Erythroblast (primary cell): Measurements from ENCODE around the gene ZNF682.
"Not testable (repeated sequence)": the region's sequence is repeated elsewhere in the genome, so short reads cannot be mapped to it uniquely, and the experiment has no call there.

ENCODE experiments used
- DNase-seq, 2 experiments: peaks; one replicate each; lab custom pipeline; 2025; lab: John Stamatoyannopoulos, UW
- GATA1 ChIP-seq: IDR thresholded peaks from 2 replicates; pipeline ENCODE4 v1.6.1; 2011; ENCODE audit warnings: low read depth, mild to moderate bottlenecking, control low read depth, low read length, moderate library complexity
- POLR2A ChIP-seq: IDR thresholded peaks from 2 replicates; pipeline ENCODE4 v1.6.1; 2011; ENCODE audit warnings: mild to moderate bottlenecking, low read length

The ZNF682 gene

DNA sequence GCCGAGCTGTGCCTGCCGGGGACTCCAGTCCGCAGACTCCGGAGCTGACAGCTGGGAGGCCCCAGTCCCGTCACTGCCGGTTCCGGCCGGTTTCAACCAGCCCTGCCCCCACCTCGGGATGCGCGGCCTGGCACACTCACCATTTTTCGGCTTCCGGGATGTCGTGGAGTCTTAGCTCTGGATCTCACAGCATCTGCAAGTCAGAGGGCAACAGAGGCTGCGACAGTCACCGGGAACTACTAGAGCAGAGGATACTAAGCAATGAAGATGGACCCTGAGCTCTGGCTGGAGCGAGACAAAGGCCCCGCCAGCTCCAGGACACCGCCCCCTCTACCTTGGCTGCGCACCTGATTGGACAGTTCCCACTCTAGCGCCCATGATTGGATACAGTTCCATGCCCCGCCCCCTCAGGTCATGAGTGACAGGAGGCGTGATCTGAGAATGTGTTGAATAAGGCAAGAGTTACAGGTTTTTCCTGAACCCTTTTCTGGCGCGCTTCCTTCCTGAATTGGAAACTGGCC lies at the start of gene ZNF682:
TSS of gene ZNF682 (minus strand) at position 303 of the 521 bp plus-strand sequence. CDS start at position 143, 160 bp downstream.
- DNase-seq, result peak; percentile 79 to 88
- no peak for TF ChIP-seq GATA1
- no peak for TF ChIP-seq POLR2A

DNA sequence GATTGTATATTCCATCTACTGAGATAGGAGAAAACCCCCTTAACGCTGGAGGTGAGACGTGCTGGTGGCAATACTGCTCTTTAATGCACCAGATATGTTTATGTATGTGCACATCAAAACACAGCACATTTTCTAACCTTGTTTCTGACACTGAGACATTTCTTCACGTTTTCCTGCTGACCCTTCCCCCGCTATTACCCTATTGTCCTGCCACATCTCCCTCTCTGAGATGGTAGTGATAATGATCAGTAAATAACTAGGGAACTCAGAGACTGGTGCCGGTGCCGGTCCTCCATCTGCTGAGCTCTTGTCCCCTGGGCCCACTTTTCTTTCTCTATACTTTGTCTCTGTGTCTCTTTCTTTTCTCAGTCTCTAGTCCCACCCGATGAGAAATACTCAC lies 43.6 kb upstream of the ZNF682 start:
- not testable (repeated sequence) for DNase-seq

DNA sequence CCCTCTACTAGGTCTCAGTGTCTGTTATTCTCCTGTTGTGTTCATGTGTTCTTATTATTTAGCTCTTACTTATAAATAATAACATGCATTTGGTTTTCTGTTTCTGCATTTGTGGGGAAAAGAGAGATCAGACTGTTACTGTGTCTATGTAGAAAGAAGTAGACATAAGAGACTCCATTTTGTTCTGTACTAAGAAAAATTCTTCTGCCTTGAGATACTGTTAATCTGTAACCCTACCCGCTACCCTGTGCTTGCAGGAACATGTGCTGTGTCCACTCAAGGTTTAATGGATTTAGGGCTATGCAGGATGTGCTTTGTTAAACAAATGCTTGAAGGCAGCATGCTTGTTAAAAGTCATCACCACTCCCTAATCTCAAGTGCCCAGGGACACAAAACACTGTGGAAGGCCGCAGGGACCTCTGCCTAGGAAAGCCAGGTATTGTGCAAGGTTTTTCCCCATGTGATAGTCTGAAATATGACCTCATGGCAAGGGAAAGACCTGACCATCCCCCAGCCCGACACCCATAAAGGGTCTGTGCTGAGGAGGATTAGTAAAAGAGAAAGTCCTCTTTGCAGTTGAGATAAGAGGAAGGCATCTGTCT lies 43.0 kb upstream of the ZNF682 start:
- not testable (repeated sequence) for DNase-seq

DNA sequence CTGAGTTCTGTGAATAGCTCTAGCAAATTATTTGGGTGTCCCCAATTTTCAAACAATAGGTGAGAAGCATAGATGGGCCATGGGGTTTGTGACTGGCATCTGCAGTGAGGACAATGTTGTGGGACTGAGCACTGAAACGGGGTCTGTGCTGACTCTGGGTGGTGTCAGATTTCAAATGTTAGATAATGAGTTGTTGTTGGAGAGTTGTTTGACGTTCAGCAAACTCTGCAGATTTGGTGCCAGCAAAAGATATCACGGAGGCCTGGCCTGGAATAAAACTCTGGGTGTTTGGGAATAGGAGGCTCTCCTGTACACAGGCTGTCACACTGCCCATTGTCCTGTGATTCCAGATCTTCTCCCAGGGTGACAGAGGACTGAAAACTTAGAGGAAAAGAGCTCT lies 41.4 kb upstream of the ZNF682 start:
- DNase-seq, result no peak
- TF ChIP-seq GATA1, result no peak
- no peak for TF ChIP-seq POLR2A

DNA sequence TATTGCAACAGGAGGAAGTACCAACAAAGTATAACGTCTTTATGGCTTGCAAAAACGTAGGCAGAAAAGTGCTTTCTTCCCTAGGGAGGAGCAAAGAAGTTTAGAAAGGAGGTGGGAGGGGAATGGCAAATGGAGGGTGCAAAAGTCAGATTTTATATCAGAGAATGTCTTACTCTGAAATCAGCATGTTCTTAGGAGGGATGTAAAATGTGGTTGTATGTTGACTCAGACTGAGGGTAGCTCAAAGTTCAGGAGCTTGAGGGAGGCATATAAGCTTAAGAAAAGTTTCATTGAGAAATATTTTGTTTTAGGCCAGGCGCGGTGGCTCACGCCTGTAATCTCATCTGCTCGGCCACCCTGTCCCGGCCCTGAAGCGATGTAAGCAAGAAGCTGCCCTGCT lies 40.2 kb upstream of the ZNF682 start:
- no peak for DNase-seq
- TF ChIP-seq POLR2A, result no peak
- TF ChIP-seq GATA1, result no peak

DNA sequence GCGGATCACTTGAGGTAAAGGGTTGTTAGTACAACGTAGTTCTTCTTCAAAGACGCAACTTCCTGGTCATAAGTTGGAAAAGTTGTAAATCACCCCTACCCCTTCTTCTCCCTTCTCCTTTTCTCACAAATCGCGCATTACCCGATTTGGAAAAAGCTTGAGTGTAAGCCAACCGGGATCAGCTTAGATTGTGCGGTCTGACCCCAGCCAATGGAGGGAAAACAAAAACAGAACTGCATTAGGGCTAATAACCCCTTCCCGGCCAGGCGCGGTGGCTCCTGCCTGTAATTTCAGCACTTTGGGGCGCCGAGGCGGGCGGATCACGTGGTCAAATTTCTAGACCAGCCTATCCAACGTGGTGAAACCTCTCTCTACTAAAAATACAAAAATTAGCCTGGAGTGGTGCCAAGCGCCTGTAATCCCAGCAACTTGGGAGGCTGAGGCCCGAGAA lies 39.3 kb upstream of the ZNF682 start:
- no peak for TF ChIP-seq GATA1
- TF ChIP-seq POLR2A, result no peak
- DNase-seq, result peak; percentile 30 to 35

DNA sequence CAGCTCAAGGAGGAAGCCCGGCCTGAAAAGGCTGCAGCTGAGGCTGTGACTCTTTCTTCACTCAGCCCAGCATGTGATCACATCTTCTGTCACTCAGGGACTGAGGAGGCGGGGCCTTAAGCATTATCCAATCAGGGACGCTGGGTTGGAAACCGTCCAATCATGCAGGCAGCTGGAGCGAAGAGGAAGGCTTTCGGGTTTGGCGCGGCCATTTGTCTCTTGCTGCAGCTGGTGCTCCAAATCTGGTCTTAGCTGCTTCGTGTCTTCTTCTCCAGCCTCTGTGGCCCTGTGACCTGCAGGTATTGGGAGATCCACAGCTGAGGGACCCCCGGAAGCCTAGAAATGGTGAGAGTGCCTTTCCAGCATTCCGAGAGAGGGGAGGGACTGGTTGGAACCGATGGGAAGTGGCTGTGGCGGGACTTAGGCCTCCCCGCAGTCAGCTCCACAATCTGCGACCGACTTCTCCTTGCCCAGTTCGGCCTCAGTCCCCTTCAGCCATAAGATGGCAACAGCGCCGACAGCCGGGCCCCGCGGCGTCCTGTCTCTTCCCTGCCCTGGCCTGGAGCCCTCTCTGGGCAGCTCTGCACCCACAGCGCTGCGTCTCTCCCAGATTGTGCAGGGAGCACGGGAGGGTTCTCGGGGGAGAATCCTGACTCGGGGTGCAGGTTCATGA lies 38.6 kb upstream of the ZNF682 start, which contains the start of gene ZNF90:
TSS of gene ZNF90 (plus strand) at position 210 of the 673 bp plus-strand sequence. CDS start at position 343, 133 bp downstream.
- TF ChIP-seq GATA1, result no peak
- DNase-seq, result peak; percentile 88

DNA sequence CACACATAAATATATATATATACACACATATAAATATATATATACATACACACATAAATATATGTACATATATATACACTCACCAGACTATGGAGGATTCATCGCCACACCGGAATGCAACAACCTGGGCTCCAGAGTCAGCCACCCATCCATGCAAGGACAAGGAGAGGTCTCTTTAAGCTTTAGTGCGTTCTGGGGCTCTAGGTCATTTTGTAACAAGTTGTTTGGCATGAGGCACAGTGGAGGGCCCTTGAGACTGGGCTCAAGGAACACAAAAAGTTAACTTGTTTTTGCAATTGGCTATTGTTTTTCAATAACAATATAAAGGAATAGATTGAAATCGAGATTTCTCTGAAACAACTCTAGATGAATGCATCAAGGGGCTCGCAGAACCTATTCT lies 33.6 kb upstream of the ZNF682 start:
- DNase-seq, result no peak
- TF ChIP-seq POLR2A (no peak), GATA1 (no peak)

DNA sequence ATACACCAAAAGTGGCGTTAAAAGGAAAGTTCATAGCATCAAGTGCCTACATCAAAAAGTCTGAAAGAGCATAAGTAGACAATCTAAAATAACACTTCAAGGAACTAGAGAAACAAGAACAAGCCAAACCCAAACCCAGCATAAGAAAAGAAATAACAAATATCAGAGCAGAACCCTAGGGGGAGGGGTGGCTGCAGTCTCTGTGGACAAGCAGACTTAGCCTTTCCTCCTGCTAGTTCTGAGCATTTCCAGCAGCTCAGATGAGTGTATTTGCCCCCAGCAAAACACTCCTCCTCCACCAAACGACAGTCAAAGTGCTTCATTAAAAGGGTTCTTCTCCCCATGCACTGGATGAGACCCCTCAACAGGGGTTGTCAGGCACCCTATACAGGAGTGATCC lies 31.4 kb upstream of the ZNF682 start:
- TF ChIP-seq POLR2A (no peak), GATA1 (no peak)
- DNase-seq, result no peak

DNA sequence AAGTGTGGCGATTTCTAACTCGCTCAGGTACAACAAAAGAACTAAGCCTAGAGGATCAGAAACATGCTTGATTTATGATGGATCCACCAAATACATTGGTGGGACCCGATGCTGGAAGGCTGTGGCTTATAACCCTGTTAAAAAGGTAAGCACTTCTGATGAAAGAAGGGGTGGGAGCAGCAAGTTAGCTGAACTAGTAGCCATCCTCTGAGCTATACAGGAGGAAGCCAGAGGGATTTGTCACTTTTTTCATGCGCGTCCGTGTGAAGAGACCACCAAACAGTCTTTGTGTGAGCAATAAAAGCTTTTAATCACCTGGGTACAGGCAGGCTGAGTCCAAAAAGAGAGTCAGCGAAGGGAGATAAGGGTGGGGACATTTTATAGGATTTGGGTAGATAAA lies 29.3 kb upstream of the ZNF682 start:
- not testable (repeated sequence) for DNase-seq

DNA sequence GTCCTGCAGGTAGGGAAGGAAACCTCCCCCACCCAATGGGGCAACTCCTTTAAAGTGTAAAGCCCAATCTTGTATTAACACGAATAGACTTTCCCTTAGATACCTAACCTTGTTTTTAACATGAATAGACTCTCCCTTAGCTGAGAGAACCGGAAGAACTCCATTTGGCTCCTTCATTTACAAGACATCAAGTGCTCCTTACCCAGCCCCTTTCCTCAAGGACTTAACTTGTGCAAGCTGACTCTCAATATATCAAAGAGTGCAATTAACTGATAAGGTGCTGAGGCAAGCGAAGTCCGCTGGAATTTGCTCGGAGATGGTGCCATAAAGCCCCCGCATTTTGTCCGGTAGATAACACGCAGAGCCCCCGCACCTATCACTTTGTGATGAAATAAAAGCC lies 28.6 kb upstream of the ZNF682 start:
- TF ChIP-seq GATA1, result no peak
- no peak for TF ChIP-seq POLR2A
- DNase-seq, result no peak

DNA sequence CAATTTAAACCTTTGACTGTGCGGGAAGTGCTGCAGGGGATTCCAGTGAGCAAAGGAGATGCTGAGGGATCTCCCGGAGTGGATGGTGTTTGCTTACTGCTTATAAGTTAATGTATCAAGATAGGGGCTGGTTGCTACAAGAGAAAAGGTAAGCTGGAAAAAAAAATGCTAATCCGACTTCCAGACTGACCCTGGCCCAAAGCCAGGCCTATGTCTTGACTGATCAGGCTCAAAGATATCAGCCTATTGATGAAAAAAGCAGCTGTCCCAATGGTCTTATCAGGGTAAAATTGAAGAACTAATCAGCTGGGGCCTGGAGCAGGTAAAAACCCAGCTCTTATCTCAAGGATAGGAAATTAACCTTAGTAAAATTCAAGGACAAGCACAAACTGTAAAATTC lies 27.6 kb upstream of the ZNF682 start:
- TF ChIP-seq GATA1, result no peak
- TF ChIP-seq POLR2A, result no peak
- DNase-seq, result no peak

DNA sequence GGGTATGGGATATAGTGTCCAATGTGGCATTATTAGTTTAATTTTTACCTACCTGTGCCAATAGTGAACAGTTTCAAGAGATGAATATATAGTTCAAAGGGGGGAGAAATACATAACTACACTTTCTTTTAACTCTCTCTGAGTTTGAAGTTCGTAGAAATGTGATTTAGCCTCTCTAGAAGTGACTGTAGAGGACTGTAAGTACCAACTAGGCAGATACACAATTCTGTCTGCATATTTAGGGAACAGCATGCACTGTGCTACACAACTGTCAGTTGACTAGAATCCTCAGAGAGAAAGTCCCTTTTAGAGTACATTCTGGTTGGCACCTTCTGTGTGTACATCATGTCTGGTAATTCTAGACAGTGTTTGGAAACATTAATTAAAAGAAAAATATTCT lies 21.0 kb upstream of the ZNF682 start:
- TF ChIP-seq POLR2A (no peak), GATA1 (no peak)
- no peak for DNase-seq

DNA sequence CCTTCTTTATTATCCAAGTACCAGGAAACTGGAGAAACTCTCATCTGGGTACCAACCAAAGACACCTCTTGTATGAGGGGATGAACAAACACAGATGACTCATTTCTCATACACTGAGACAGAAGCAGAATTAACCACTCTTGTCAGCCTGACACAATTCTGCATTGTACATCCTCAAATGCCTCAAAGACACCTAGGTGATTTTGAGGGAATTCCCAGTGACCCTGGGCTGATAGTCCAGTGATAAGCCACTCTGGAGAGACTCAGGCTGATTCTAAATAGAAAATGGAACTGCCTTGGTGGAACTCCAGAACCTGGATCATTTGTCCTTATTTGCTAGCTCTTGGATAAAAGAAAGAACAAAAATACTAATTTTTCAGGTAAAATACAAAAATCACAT lies 19.4 kb upstream of the ZNF682 start:
- DNase-seq, result not testable (repeated sequence)

DNA sequence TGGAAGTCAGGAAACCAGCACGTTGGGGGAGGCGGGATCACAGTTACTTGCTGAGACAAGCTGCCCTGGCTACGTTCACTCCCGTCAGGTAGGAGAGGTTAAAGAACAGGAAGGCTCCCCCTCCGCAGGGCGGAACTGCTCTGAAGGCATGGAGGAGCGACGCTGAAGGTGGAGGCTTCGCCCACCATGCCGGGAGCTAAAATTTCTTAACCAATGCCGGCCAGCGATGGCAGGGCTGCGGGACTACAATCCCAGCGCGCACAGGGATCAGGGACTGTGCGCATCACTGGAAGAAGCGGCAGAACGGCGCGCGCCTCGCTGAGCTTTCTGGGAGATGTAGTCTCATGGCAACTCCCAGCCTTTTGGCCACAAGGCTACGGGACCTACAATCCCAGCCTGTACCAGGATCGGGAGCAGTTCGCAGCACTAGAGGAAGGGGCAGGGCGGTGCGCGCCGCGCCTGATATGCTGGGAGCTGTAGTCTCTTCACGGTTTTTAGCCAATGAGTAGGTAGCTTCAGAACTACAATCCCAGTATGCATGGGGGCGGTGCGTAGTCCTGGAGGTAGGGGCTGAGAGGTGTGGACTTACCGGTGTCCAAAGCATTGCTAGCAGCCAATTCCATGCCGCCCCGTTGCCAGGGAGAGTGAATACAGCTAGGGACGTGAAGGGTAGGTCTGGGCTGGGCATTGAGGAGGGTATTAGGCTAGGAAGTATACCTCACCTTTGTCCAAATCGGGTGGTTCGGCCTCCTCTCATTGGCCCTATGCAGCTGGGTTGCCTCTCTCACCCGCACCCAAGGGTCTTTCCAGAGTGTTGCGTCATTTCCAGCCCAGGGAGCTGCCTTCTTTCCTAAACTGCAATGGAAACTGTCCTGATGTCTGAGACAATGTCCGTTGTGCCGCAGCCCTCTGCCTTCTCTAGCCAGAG lies 12.8 kb upstream of the ZNF682 start:
- DNase-seq, result peak; percentile 34 to 48
- no peak for TF ChIP-seq POLR2A
- TF ChIP-seq GATA1, result no peak

DNA sequence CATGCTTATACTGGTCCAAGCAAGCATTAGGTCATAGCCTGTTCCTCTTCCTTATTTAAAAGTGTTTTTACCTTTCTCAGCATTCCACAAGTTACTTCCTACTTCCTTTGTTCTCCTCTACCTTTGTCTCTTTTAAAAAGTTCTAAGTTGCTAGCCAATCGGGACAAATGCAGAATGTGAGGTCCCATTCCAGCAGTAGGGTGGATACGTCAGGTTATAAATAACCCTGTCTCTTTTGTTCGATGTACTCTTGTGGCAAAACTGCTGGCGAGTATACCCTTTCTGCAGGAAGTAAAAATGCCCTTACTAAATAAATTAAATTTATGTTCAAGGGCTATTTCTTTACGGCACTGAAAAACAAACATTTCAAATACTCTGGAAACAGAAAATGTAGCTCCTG lies 6.4 kb upstream of the ZNF682 start:
- DNase-seq, result not testable (repeated sequence)
